ENCODE measurements around the gene SLC39A13.

Gene SLC39A13

GRCh38 chr11:47383071-47383470 is 25.3 kb upstream of the SLC39A13 start:
- DNase-seq = no peak

- DNase-seq = no peak
These were observed 23.9 kb upstream of the SLC39A13 start for GRCh38 chr11:47384498-47384897.

- DNase-seq = no peak
These were observed 20.3 kb upstream of the SLC39A13 start for GRCh38 chr11:47387944-47388696.

GRCh38 chr11:47388697-47389576 is 19.5 kb upstream of the SLC39A13 start:
- DNase-seq = no peak

- DNase-seq = no peak
These were observed 18.6 kb upstream of the SLC39A13 start for GRCh38 chr11:47389577-47390421.

GRCh38 chr11:47390422-47390760 is 18.0 kb upstream of the SLC39A13 start:
- no peak for DNase-seq

GRCh38 chr11:47391077-47391583 is 17.3 kb upstream of the SLC39A13 start:
- peak in 2 of 58 donors; percentile 39 to 41 for DNase-seq

GRCh38 chr11:47391711-47392432 is 16.5 kb upstream of the SLC39A13 start:
- no peak for DNase-seq

GRCh38 chr11:47392546-47393162 is 15.7 kb upstream of the SLC39A13 start:
- DNase-seq = no peak

GRCh38 chr11:47393163-47394049 is 15.0 kb upstream of the SLC39A13 start:
- peak in 7 of 58 donors; percentile 23 to 73 (median 46) for DNase-seq

GRCh38 chr11:47394050-47394321 is 14.4 kb upstream of the SLC39A13 start:
- DNase-seq = no peak

GRCh38 chr11:47394322-47395222 is 13.8 kb upstream of the SLC39A13 start:
- DNase-seq = peak in 3 of 58 donors; percentile 22 to 37 (median 29)

- DNase-seq = no peak
These were observed 13.0 kb upstream of the SLC39A13 start for GRCh38 chr11:47395223-47396048.

GRCh38 chr11:47396049-47396320 is 12.4 kb upstream of the SLC39A13 start:
- no peak for DNase-seq

GRCh38 chr11:47398011-47398410 is 10.4 kb upstream of the SLC39A13 start:
- no peak for DNase-seq

GRCh38 chr11:47398551-47398950 is 9.8 kb upstream of the SLC39A13 start:
- no peak for DNase-seq
